ENCODE measurements around the gene SPATA16.

SPATA16 gene

GRCh38 chr3:172951511-172951910 is 189.5 kb downstream of the SPATA16 start:
- no peak for DNase-seq (ENCODE audit: low read depth in 2 of 2)

- no peak for DNase-seq (ENCODE audit: low read depth in 2 of 2)
These were observed 195.0 kb downstream of the SPATA16 start for GRCh38 chr3:172946061-172946460.

GRCh38 chr3:172939651-172940293 is 201.3 kb downstream of the SPATA16 start:
- no peak for DNase-seq (ENCODE audit: low read depth in 2 of 2)

GRCh38 chr3:172938788-172939187 is 202.2 kb downstream of the SPATA16 start:
- no peak for DNase-seq (ENCODE audit: low read depth in 2 of 2)

GRCh38 chr3:172931746-172932285 is 209.2 kb downstream of the SPATA16 start:
- DNase-seq (ENCODE audit: low read depth in 2 of 2), result no peak

GRCh38 chr3:172929451-172929850 is 211.6 kb downstream of the SPATA16 start:
- DNase-seq (ENCODE audit: low read depth in 2 of 2), result no peak

GRCh38 chr3:172924546-172924945 is 216.5 kb downstream of the SPATA16 start:
- no peak for DNase-seq (ENCODE audit: low read depth in 2 of 2)

GRCh38 chr3:172919297-172919683 is 221.7 kb downstream of the SPATA16 start:
- no peak for DNase-seq (ENCODE audit: low read depth in 2 of 2)

- no peak for DNase-seq (ENCODE audit: low read depth in 2 of 2)
These were observed 222.3 kb downstream of the SPATA16 start for GRCh38 chr3:172918568-172919296.

GRCh38 chr3:172918165-172918564 is 222.9 kb downstream of the SPATA16 start:
- no peak for DNase-seq (ENCODE audit: low read depth in 2 of 2)

GRCh38 chr3:172915911-172916514 is 225.0 kb downstream of the SPATA16 start:
- no peak for DNase-seq (ENCODE audit: low read depth in 2 of 2)

GRCh38 chr3:172914854-172915253 is 226.2 kb downstream of the SPATA16 start:
- no peak for DNase-seq (ENCODE audit: low read depth in 2 of 2)

- no peak for DNase-seq (ENCODE audit: low read depth in 2 of 2)
These were observed 227.0 kb downstream of the SPATA16 start for GRCh38 chr3:172913911-172914655.

- DNase-seq (ENCODE audit: low read depth in 2 of 2), result no peak
These were observed 229.9 kb downstream of the SPATA16 start for GRCh38 chr3:172911142-172911541.

GRCh38 chr3:172908771-172909270 is 232.2 kb downstream of the SPATA16 start:
- DNase-seq (ENCODE audit: low read depth in 2 of 2), result no peak

- DNase-seq (ENCODE audit: low read depth in 2 of 2), result no peak
These were observed 235.6 kb downstream of the SPATA16 start for GRCh38 chr3:172905451-172905850.

GRCh38 chr3:172904711-172905373 is 236.2 kb downstream of the SPATA16 start:
- DNase-seq (ENCODE audit: low read depth in 2 of 2), result no peak

GRCh38 chr3:172903642-172904320 is 237.3 kb downstream of the SPATA16 start:
- DNase-seq (ENCODE audit: low read depth in 2 of 2), result no peak

GRCh38 chr3:172892158-172892557 is 248.9 kb downstream of the SPATA16 start:
- no peak for DNase-seq (ENCODE audit: low read depth in 2 of 2)

- no peak for DNase-seq (ENCODE audit: low read depth in 2 of 2)
These were observed 255.3 kb downstream of the SPATA16 start for GRCh38 chr3:172885704-172886103.

GRCh38 chr3:172882563-172882962 is 258.5 kb downstream of the SPATA16 start:
- DNase-seq (ENCODE audit: low read depth in 2 of 2), result no peak
